ENCODE data around the gene ZNF575. TPM values are rescaled to one million over a fixed set of nuclear protein-coding genes. Genes with fewer than 3 reads are reported as not detected.
"Not testable (repeated sequence)": the region's sequence is repeated elsewhere in the genome, so short reads cannot be mapped to it uniquely, and the experiment has no call there.

ZNF575 gene
- total RNA-seq, 1 donor from 2014 or later = 1.3 TPM

DNA sequence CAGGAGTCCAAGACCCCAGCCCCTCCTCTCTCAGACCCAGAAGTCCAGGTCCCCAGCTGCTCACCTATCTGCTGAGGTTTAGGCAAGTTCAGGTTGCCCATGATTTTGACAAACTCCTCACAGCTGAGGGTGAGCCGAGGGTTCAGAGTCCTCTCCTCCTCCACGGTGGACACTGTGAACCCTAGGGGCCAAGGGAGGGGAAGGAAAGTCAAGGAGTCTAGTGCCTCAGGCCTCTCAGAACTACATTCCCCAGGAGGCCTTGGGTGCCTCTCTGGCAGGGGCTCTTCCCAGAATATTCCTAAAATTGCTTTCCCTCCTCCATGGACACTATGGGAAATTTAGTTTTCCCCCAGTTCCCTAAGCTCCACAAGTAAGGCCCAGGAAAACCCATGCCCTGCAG lies 25.1 kb upstream of the ZNF575 start:
- peaks cover 3% of the 10 kb centered on the region for H3K9me3 Mint-ChIP-seq (ENCODE audit: unreplicated experiment)
- H2AFZ ChIP-seq (ENCODE audit: low read depth, low read length) = no peak overlapping the region
- H3K4me3 Mint-ChIP-seq (ENCODE audit: unreplicated experiment) = no peak overlapping the region
- H3K36me3 Mint-ChIP-seq (ENCODE audit: low read depth, unreplicated experiment) = peaks cover 38% of the 10 kb centered on the region
- no peak overlapping the region for H3K27ac Mint-ChIP-seq (ENCODE audit: unreplicated experiment)
- H3K4me1 ChIP-seq (ENCODE audit: insufficient read depth, low read length) = peaks cover 5% of the 10 kb centered on the region
- no peak overlapping the region for H3K27ac ChIP-seq (ENCODE audit: low read depth, low read length)
- H3K4me2 ChIP-seq (ENCODE audit: low read length) = no peak overlapping the region
- H3K4me1 Mint-ChIP-seq (ENCODE audit: low read depth, unreplicated experiment) = peaks cover 3% of the 10 kb centered on the region
- no peak overlapping the region for H3K9ac ChIP-seq (ENCODE audit: low read length)
- H3K79me2 ChIP-seq (ENCODE audit: insufficient read depth, low read length) = no peaks in the 10 kb centered on the region
- peaks cover 8% of the 10 kb centered on the region for H3K36me3 ChIP-seq (ENCODE audit: insufficient read depth, low read length)
- DNase-seq (ENCODE audit: low read depth) (no peak), FAIRE-seq (no peak)
- H4K20me1 ChIP-seq (ENCODE audit: insufficient read depth, low read length) = peaks cover under 1% of the 10 kb centered on the region
- TF ChIP-seq, protein P1, sequence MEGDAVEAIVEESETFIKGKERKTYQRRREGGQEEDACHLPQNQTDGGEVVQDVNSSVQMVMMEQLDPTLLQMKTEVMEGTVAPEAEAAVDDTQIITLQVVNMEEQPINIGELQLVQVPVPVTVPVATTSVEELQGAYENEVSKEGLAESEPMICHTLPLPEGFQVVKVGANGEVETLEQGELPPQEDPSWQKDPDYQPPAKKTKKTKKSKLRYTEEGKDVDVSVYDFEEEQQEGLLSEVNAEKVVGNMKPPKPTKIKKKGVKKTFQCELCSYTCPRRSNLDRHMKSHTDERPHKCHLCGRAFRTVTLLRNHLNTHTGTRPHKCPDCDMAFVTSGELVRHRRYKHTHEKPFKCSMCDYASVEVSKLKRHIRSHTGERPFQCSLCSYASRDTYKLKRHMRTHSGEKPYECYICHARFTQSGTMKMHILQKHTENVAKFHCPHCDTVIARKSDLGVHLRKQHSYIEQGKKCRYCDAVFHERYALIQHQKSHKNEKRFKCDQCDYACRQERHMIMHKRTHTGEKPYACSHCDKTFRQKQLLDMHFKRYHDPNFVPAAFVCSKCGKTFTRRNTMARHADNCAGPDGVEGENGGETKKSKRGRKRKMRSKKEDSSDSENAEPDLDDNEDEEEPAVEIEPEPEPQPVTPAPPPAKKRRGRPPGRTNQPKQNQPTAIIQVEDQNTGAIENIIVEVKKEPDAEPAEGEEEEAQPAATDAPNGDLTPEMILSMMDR (IDR thresholded peaks at IDR 0.05; ENCODE audit: insufficient read depth, low read depth, low read length) = no peak
- TF ChIP-seq EZH2 (IDR thresholded peaks at IDR 0.05; ENCODE audit: insufficient read depth, low read length) = no peak
- H3K4me3 ChIP-seq (ENCODE audit: insufficient read depth, low read depth, low read length) = no peak overlapping the region
- peaks cover 5% of the 10 kb centered on the region for H3K27me3 Mint-ChIP-seq (ENCODE audit: low read depth, unreplicated experiment)
- no peaks in the 10 kb centered on the region for H3K27me3 ChIP-seq (ENCODE audit: insufficient read depth, low read length)
- no peaks in the 10 kb centered on the region for H3K9me3 ChIP-seq (ENCODE audit: insufficient read depth, low read depth, low read length)

DNA sequence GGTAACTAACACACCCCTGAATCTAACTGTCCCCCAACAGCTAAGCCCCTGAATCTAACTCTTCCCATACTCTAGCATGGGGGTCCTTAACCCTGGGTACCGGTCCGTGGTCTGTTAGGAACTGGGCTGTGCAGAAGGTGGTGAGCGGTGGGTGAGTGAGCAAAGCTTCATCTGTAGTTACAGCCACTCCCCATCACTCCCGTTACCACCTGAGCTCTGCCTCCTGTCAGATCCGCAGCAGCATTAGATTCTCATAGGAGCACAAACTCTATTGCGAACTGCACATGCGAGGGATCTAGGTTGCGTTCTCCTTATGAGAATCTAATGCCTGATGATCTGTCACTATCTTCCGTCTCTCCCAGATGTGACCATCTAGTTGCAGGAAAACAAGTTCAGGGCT lies 22.3 kb upstream of the ZNF575 start:
- DNase-seq (ENCODE audit: low read depth) = no peak
- Histone ChIP-seq H3K4me1 (ENCODE audit: insufficient read depth, low read length) (no peaks in the 10 kb centered on the region), H4K20me1 (ENCODE audit: insufficient read depth, low read length) (no peaks in the 10 kb centered on the region), H3K79me2 (ENCODE audit: insufficient read depth, low read length) (no peaks in the 10 kb centered on the region), H3K27me3 (ENCODE audit: insufficient read depth, low read length) (no peaks in the 10 kb centered on the region), H3K36me3 (ENCODE audit: insufficient read depth, low read length) (peaks cover 8% of the 10 kb centered on the region), H3K9ac (ENCODE audit: low read length) (no peak overlapping the region), H3K4me2 (ENCODE audit: low read length) (no peak overlapping the region), H3K27ac (ENCODE audit: low read depth, low read length) (no peak overlapping the region), H3K4me3 (ENCODE audit: insufficient read depth, low read depth, low read length) (no peak overlapping the region), H2AFZ (ENCODE audit: low read depth, low read length) (no peak overlapping the region), H3K9me3 (ENCODE audit: insufficient read depth, low read depth, low read length) (no peaks in the 10 kb centered on the region)
- Mint-ChIP-seq H3K36me3 (ENCODE audit: low read depth, unreplicated experiment) (peaks cover 38% of the 10 kb centered on the region), H3K4me3 (ENCODE audit: unreplicated experiment) (no peak overlapping the region), H3K27ac (ENCODE audit: unreplicated experiment) (no peak overlapping the region), H3K4me1 (ENCODE audit: low read depth, unreplicated experiment) (no peaks in the 10 kb centered on the region), H3K27me3 (ENCODE audit: low read depth, unreplicated experiment) (no peaks in the 10 kb centered on the region), H3K9me3 (ENCODE audit: unreplicated experiment) (peaks cover 3% of the 10 kb centered on the region)
- no peak for FAIRE-seq
- no peak for TF ChIP-seq EZH2 (IDR thresholded peaks at IDR 0.05; ENCODE audit: insufficient read depth, low read length)
- TF ChIP-seq, protein P1 (IDR thresholded peaks at IDR 0.05; ENCODE audit: insufficient read depth, low read depth, low read length) = no peak

DNA sequence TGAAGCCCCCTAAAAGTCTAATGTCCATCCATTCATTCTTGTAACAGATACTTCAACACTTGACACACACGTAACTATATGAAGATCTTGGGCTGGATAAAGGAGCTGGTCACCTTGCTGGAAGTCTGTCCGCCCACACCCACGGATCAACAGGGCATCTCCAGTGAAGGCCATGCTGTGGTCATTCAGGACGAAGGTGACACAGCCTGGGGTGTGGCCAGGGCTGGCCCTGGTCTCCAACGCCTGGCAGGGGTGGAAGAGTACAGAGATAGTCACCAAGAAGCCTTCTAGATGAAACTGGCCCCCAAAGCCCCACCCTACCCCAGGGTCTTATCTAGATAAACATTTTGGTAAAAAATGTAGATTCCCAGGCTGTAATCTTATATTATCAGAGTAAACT lies 21.7 kb upstream of the ZNF575 start:
- no peaks in the 10 kb centered on the region for H3K4me1 ChIP-seq (ENCODE audit: insufficient read depth, low read length)
- H3K9ac ChIP-seq (ENCODE audit: low read length) = no peak overlapping the region
- H2AFZ ChIP-seq (ENCODE audit: low read depth, low read length) = no peak overlapping the region
- Mint-ChIP-seq H3K4me1 (ENCODE audit: low read depth, unreplicated experiment) (no peaks in the 10 kb centered on the region), H3K36me3 (ENCODE audit: low read depth, unreplicated experiment) (peaks cover 33% of the 10 kb centered on the region), H3K27me3 (ENCODE audit: low read depth, unreplicated experiment) (no peaks in the 10 kb centered on the region), H3K27ac (ENCODE audit: unreplicated experiment) (no peak overlapping the region), H3K9me3 (ENCODE audit: unreplicated experiment) (peaks cover 3% of the 10 kb centered on the region), H3K4me3 (ENCODE audit: unreplicated experiment) (no peak overlapping the region)
- peaks cover 8% of the 10 kb centered on the region for H3K36me3 ChIP-seq (ENCODE audit: insufficient read depth, low read length)
- H3K27me3 ChIP-seq (ENCODE audit: insufficient read depth, low read length) = no peaks in the 10 kb centered on the region
- no peaks in the 10 kb centered on the region for H4K20me1 ChIP-seq (ENCODE audit: insufficient read depth, low read length)
- H3K4me2 ChIP-seq (ENCODE audit: low read length) = no peak overlapping the region
- no peaks in the 10 kb centered on the region for H3K9me3 ChIP-seq (ENCODE audit: insufficient read depth, low read depth, low read length)
- FAIRE-seq = no peak
- TF ChIP-seq, protein P1 (IDR thresholded peaks at IDR 0.05; ENCODE audit: insufficient read depth, low read depth, low read length) = no peak
- TF ChIP-seq EZH2 (IDR thresholded peaks at IDR 0.05; ENCODE audit: insufficient read depth, low read length) = no peak
- no peak overlapping the region for H3K27ac ChIP-seq (ENCODE audit: low read depth, low read length)
- no peaks in the 10 kb centered on the region for H3K79me2 ChIP-seq (ENCODE audit: insufficient read depth, low read length)
- no peak overlapping the region for H3K4me3 ChIP-seq (ENCODE audit: insufficient read depth, low read depth, low read length)
- no peak for DNase-seq (ENCODE audit: low read depth)

DNA sequence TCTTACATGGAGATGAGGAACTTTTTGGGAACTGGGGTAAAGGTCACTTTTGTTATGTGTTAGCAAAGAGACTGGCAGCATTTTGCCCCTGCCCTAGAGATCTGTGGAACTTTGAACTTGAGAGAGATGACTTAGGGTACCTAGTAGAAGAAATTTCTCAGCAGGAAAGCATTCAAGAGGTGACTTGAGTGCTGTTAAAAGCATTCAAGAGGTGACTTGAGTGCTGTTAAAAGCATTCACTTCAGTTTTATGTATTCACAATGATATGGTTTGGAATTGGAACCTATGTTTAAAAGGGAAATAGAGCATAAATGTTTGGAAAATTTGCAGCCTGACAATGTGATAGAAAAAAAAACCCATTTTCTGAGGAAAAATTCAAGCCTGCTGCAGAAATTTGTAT lies 20.6 kb upstream of the ZNF575 start:
- not testable (repeated sequence) for H2AFZ ChIP-seq (ENCODE audit: low read depth, low read length); H3K27me3 ChIP-seq (ENCODE audit: insufficient read depth, low read length); H3K4me1 Mint-ChIP-seq (ENCODE audit: low read depth, unreplicated experiment); H3K27ac ChIP-seq (ENCODE audit: low read depth, low read length); H3K27me3 Mint-ChIP-seq (ENCODE audit: low read depth, unreplicated experiment); H3K4me1 ChIP-seq (ENCODE audit: insufficient read depth, low read length); H3K4me3 Mint-ChIP-seq (ENCODE audit: unreplicated experiment); H3K4me2 ChIP-seq (ENCODE audit: low read length); H4K20me1 ChIP-seq (ENCODE audit: insufficient read depth, low read length); H3K4me3 ChIP-seq (ENCODE audit: insufficient read depth, low read depth, low read length); DNase-seq (ENCODE audit: low read depth); H3K27ac Mint-ChIP-seq (ENCODE audit: unreplicated experiment); FAIRE-seq; H3K79me2 ChIP-seq (ENCODE audit: insufficient read depth, low read length); H3K9me3 ChIP-seq (ENCODE audit: insufficient read depth, low read depth, low read length); H3K36me3 ChIP-seq (ENCODE audit: insufficient read depth, low read length); H3K9ac ChIP-seq (ENCODE audit: low read length); H3K9me3 Mint-ChIP-seq (ENCODE audit: unreplicated experiment)
- H3K36me3 Mint-ChIP-seq (ENCODE audit: low read depth, unreplicated experiment) = peaks cover 33% of the 10 kb centered on the region
